ENCODE measurements around the gene AOAH. TPM values are rescaled to one million over a fixed set of nuclear protein-coding genes. Genes with fewer than 3 reads are reported as not detected.

AOAH gene
- total RNA-seq, 1 experiment from 2014 or later: not detected

DNA sequence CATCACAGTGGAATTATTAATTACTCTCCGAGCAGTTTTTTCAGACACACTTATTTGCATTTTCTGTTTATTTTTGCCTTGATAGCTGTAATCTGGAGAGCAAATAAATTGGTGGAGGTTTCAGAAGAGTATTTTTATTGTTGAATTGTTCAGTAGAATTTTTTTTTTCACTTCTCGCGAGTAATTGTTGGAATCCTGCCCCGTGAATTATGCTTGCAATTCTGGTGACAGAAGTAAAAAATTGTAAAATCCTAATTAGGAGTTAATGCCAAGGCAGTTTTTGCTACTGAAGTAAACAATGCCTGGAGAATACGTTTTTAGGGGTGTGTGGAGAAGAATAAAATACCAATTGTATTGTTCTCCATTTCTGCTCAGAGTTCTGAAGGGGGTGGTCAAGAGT, 88.2 kb downstream of the AOAH start:
- Mint-ChIP-seq H3K9me3 (ENCODE audit: unreplicated experiment) (no peaks in the 10 kb centered on the region), H3K36me3 (ENCODE audit: insufficient read depth, unreplicated experiment) (no peaks in the 10 kb centered on the region), H3K27me3 (ENCODE audit: insufficient read depth, unreplicated experiment) (no peaks in the 10 kb centered on the region), H3K4me1 (ENCODE audit: low read depth, unreplicated experiment) (peaks cover 11% of the 10 kb centered on the region), H3K27ac (ENCODE audit: unreplicated experiment) (no peak overlapping the region), H3K4me3 (ENCODE audit: unreplicated experiment) (no peak overlapping the region)
- POLR2A ChIA-PET: no interaction called here
- Histone ChIP-seq H3K4me1 (no peaks in the 10 kb centered on the region), H3K27me3 (replicated peaks; ENCODE audit: control insufficient read depth, insufficient read depth, low read length) (no peaks in the 10 kb centered on the region), H3K36me3 (ENCODE audit: control insufficient read depth, insufficient read depth, low read length) (no peaks in the 10 kb centered on the region), H3K4me3 (ENCODE audit: low read depth, low read length) (no peak overlapping the region), H3K9me3 (no peaks in the 10 kb centered on the region)
- TF ChIP-seq, protein P1, sequence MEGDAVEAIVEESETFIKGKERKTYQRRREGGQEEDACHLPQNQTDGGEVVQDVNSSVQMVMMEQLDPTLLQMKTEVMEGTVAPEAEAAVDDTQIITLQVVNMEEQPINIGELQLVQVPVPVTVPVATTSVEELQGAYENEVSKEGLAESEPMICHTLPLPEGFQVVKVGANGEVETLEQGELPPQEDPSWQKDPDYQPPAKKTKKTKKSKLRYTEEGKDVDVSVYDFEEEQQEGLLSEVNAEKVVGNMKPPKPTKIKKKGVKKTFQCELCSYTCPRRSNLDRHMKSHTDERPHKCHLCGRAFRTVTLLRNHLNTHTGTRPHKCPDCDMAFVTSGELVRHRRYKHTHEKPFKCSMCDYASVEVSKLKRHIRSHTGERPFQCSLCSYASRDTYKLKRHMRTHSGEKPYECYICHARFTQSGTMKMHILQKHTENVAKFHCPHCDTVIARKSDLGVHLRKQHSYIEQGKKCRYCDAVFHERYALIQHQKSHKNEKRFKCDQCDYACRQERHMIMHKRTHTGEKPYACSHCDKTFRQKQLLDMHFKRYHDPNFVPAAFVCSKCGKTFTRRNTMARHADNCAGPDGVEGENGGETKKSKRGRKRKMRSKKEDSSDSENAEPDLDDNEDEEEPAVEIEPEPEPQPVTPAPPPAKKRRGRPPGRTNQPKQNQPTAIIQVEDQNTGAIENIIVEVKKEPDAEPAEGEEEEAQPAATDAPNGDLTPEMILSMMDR (IDR thresholded peaks at IDR 0.05; ENCODE audit: insufficient read depth in 1 of 2, low read depth in 1 of 2, low read length in 1 of 2, severe bottlenecking in 1 of 2, unreplicated experiment in 1 of 2): no peak
- DNase-seq: no peak
- intact Hi-C loops (cut with micrococcal nuclease; ENCODE audit: unreplicated experiment): no loop called here
- BruUV-seq (replicated peaks): no TSS peak
- CTCF ChIA-PET: no interaction called here

DNA sequence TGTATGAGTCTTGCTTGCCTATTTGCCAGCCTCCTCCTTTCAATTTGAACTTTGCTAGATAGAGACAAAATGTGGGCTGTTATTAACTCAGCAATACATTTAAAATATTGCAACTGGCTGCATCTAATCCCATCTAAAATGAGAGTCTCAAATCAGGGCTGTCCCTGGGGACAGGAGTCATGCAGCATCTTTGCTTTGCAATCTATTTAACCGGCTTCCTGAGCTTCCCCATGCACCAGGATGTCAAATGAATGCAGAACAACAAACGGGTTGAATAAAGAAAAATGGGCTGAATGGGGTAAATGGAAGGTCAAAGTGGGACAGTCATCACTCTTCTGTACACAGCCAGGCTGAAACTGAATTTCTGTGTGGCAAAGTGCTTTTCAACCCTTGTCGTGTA, 89.2 kb downstream of the AOAH start:
- BruUV-seq (replicated peaks): no TSS peak
- no peaks in the 10 kb centered on the region for H3K36me3 Mint-ChIP-seq (ENCODE audit: insufficient read depth, unreplicated experiment)
- no peaks in the 10 kb centered on the region for H3K9me3 ChIP-seq
- ChIA-PET CTCF (no interaction called here), POLR2A (no interaction called here)
- DNase-seq: no peak
- H3K9me3 Mint-ChIP-seq (ENCODE audit: unreplicated experiment): no peaks in the 10 kb centered on the region
- no peak overlapping the region for H3K27ac Mint-ChIP-seq (ENCODE audit: unreplicated experiment)
- no peaks in the 10 kb centered on the region for H3K27me3 Mint-ChIP-seq (ENCODE audit: insufficient read depth, unreplicated experiment)
- intact Hi-C loops (cut with micrococcal nuclease; ENCODE audit: unreplicated experiment): no loop called here
- TF ChIP-seq, protein P1 (IDR thresholded peaks at IDR 0.05; ENCODE audit: insufficient read depth in 1 of 2, low read depth in 1 of 2, low read length in 1 of 2, severe bottlenecking in 1 of 2, unreplicated experiment in 1 of 2): no peak
- no peaks in the 10 kb centered on the region for H3K27me3 ChIP-seq (replicated peaks; ENCODE audit: control insufficient read depth, insufficient read depth, low read length)
- no peaks in the 10 kb centered on the region for H3K36me3 ChIP-seq (ENCODE audit: control insufficient read depth, insufficient read depth, low read length)
- H3K4me1 ChIP-seq: no peaks in the 10 kb centered on the region
- no peak overlapping the region for H3K4me3 Mint-ChIP-seq (ENCODE audit: unreplicated experiment)
- peaks cover 11% of the 10 kb centered on the region for H3K4me1 Mint-ChIP-seq (ENCODE audit: low read depth, unreplicated experiment)
- no peak overlapping the region for H3K4me3 ChIP-seq (ENCODE audit: low read depth, low read length)

DNA sequence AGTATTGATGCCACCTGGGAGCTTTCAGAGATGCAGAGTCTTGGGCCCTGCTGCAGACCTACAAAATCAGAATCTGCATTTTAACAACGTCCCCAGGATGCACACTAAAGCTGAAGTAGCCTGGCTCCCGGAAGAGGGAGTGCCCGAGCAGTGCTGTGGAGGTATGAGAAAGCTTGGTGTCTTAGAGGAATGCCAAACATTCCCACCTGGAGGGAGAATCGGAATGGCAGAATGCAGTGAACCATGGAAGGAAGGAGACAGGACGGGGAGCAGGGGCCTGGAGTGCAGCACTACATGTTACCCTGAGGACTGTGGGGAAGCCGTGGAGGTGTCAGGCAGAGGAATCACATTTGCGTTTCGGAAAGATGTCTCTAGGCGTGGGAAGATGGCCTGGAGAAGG, 90.9 kb downstream of the AOAH start:
- Histone ChIP-seq H3K4me1 (no peaks in the 10 kb centered on the region), H3K36me3 (ENCODE audit: control insufficient read depth, insufficient read depth, low read length) (no peaks in the 10 kb centered on the region), H3K4me3 (ENCODE audit: low read depth, low read length) (no peak overlapping the region), H3K9me3 (no peaks in the 10 kb centered on the region), H3K27me3 (replicated peaks; ENCODE audit: control insufficient read depth, insufficient read depth, low read length) (no peaks in the 10 kb centered on the region)
- TF ChIP-seq, protein P1 (IDR thresholded peaks at IDR 0.05; ENCODE audit: insufficient read depth in 1 of 2, low read depth in 1 of 2, low read length in 1 of 2, severe bottlenecking in 1 of 2, unreplicated experiment in 1 of 2): no peak
- no peak for DNase-seq
- ChIA-PET POLR2A (no interaction called here), CTCF (no interaction called here)
- Mint-ChIP-seq H3K36me3 (ENCODE audit: insufficient read depth, unreplicated experiment) (no peaks in the 10 kb centered on the region), H3K4me1 (ENCODE audit: low read depth, unreplicated experiment) (peaks cover 11% of the 10 kb centered on the region), H3K27me3 (ENCODE audit: insufficient read depth, unreplicated experiment) (no peaks in the 10 kb centered on the region), H3K9me3 (ENCODE audit: unreplicated experiment) (no peaks in the 10 kb centered on the region), H3K27ac (ENCODE audit: unreplicated experiment) (no peak overlapping the region), H3K4me3 (ENCODE audit: unreplicated experiment) (no peak overlapping the region)
- no TSS peak for BruUV-seq (replicated peaks)
- intact Hi-C loops (cut with micrococcal nuclease; ENCODE audit: unreplicated experiment): no loop called here

All from Caco-2 (cell line).